T-cell (primary cell): Measurements from ENCODE around the gene PCDHA4. TPM values are rescaled to one million over a fixed set of nuclear protein-coding genes. Genes with fewer than 3 reads are reported as not detected.
"Not testable (repeated sequence)": the region's sequence is repeated elsewhere in the genome, so short reads cannot be mapped to it uniquely, and the experiment has no call there.

Experiments
- ATAC-seq, 4 experiments: fragments of 200-7000 bp in 3 of 4; fragments of 150-1000 bp in 1 of 4; cut with Tn5 transposase; replicated peaks in 1 of 4; 1 replicate in 3 of 4; 2 replicates in 1 of 4; pipeline ENCODE4 v1.10.0; 2021; ENCODE audit warnings: moderate library complexity in 3 of 4, mild to moderate bottlenecking in 2 of 4, moderate number of reproducible peaks in 1 of 4
- CTCF ChIA-PET, 2 donors: fragments of 300-600 bp; sonication (Branson Sonifier 250); formaldehyde crosslinking; loops; one replicate each; lab custom pipeline; 2022; ENCODE audit warnings: antibody characterized with exemption in 2 of 2; lab: Charles Lee
- POLR2A ChIA-PET, 2 donors: fragments of 300-600 bp; sonication (Branson Sonifier 250); formaldehyde crosslinking; loops; one replicate each; lab custom pipeline; 2022; ENCODE audit warnings: antibody characterized with exemption in 2 of 2; lab: Charles Lee
- DNase-seq, 35 experiments: peaks; one replicate each; pipeline versions ENCODE4 v3.0.0 to v3.0.0-alpha.2; 2013 to 2023
- H3K27ac ChIP-seq: one replicate; pipeline ENCODE4 v1.5.1; 2013; ENCODE audit warnings: low read length
- H3K27me3 ChIP-seq, 2 experiments: replicated peaks in 1 of 2; 1 replicate in 1 of 2; 2 replicates in 1 of 2; pipeline versions ENCODE4 v1.6.1 to v1.7.0; 2013; ENCODE audit warnings: low read length in 1 of 2, mixed read lengths in 1 of 2; ENCODE audit not compliant: control insufficient read depth in 2 of 2, insufficient read depth in 2 of 2; ENCODE audit errors: extremely low read depth in 1 of 2
- H3K36me3 ChIP-seq, 2 donors: 1 replicate in 1 of 2; 2 replicates in 1 of 2; pipeline versions ENCODE4 v1.6.1 to v1.7.0; 2013; ENCODE audit warnings: low read length in 1 of 2; ENCODE audit not compliant: control insufficient read depth in 2 of 2, insufficient read depth in 1 of 2; ENCODE audit errors: extremely low read depth in 1 of 2
- H3K4me1 ChIP-seq, 2 experiments: 1 replicate in 1 of 2; 2 replicates in 1 of 2; pipeline versions ENCODE4 v1.6.1 to v1.7.0; 2013; ENCODE audit warnings: low read length in 2 of 2, mixed read lengths in 1 of 2; ENCODE audit not compliant: insufficient read depth in 2 of 2, control insufficient read depth in 1 of 2; ENCODE audit errors: extremely low read depth in 1 of 2
- H3K4me3 ChIP-seq, 2 donors: 1 replicate in 1 of 2; 2 replicates in 1 of 2; pipeline versions ENCODE4 v1.5.1 to v1.7.0; 2013; ENCODE audit warnings: mild to moderate bottlenecking in 2 of 2, low read length in 1 of 2, moderate library complexity in 1 of 2; ENCODE audit not compliant: control insufficient read depth in 1 of 2; ENCODE audit errors: extremely low read depth in 1 of 2
- H3K9me3 ChIP-seq: 2 replicates; pipeline ENCODE4 v1.7.0; 2013
- H3K27ac Mint-ChIP-seq, 2 donors: one replicate each; pipeline ENCODE4 v1.8.0; 2020 to 2021; ENCODE audit warnings: mild to moderate bottlenecking in 2 of 2, mixed read lengths in 2 of 2
- H3K27me3 Mint-ChIP-seq, 2 donors: one replicate each; pipeline ENCODE4 v1.8.0; 2021 to 2022; ENCODE audit warnings: mixed read lengths in 2 of 2
- H3K36me3 Mint-ChIP-seq: one replicate; pipeline ENCODE4 v1.8.0; 2021; ENCODE audit warnings: mixed read lengths
- H3K4me1 Mint-ChIP-seq, 3 donors: one replicate each; pipeline ENCODE4 v1.8.0; 2020 to 2022; ENCODE audit warnings: mixed read lengths in 3 of 3, mild to moderate bottlenecking in 1 of 3
- H3K4me3 Mint-ChIP-seq, 3 donors: one replicate each; pipeline ENCODE4 v1.8.0; 2020 to 2022; ENCODE audit warnings: mild to moderate bottlenecking in 3 of 3, mixed read lengths in 3 of 3, moderate library complexity in 3 of 3
- H3K9me3 Mint-ChIP-seq, 3 donors: one replicate each; pipeline ENCODE4 v1.8.0; 2020 to 2022; ENCODE audit warnings: mixed read lengths in 3 of 3
- WGBS: methylation state at CpG from one replicate; pipeline ENCODE4 v1.1.5; 2013; ENCODE audit warnings: missing lambda C conversion rate; ENCODE audit not compliant: insufficient coverage; 5-methylcytosine and 5-hydroxymethylcytosine counted together
- total RNA-seq, 35 experiments: library from RNA in 6 of 35; stranded (reverse) in 6 of 35; fragments of 120-200 nt in 1 of 35; gene quantifications; one replicate each; pipeline versions ENCODE4 v1.2.1 to v1.2.4 and lab custom pipeline; 2013 to 2026

PCDHA4 gene
- total RNA-seq, 5 donors from 2014 or later (not counting 1 experiment from before 2014, with no cell fraction given), result not detected

DNA sequence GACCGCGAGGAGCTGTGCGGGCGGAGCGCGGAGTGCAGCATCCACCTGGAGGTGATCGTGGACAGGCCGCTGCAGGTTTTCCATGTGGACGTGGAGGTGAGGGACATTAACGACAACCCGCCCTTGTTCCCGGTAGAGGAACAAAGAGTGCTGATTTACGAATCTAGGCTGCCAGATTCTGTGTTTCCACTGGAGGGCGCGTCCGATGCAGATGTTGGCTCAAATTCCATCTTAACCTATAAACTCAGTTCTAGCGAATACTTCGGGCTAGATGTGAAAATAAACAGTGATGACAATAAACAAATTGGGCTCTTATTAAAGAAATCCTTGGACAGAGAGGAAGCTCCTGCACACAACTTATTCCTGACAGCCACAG is 21.5 kb downstream of the PCDHA4 start:
- peaks cover 8 to 27% (median 17%) of the 10 kb centered on the region in 3 donors for H3K9me3 Mint-ChIP-seq
- Histone ChIP-seq H3K4me1 (no peaks in the 10 kb centered on the region), H3K4me3 (no peak overlapping the region), H3K27ac (no peak overlapping the region), H3K27me3 (peaks cover 0 to 27% of the 10 kb centered on the region in 2 experiments), H3K9me3 (no peaks in the 10 kb centered on the region), H3K36me3 (no peaks in the 10 kb centered on the region)
- DNase-seq, result no peak
- no peak for ATAC-seq
- WGBS, result 38% methylated on average over 7 of the region's 18 CpGs
- H3K4me3 Mint-ChIP-seq, result no peak overlapping the region
- H3K27me3 Mint-ChIP-seq, result peaks cover 31 to 44% of the 10 kb centered on the region in 2 donors
- no peak overlapping the region for H3K27ac Mint-ChIP-seq
- ChIA-PET CTCF (no interaction called here), POLR2A (no interaction called here)
- peaks cover 11% of the 10 kb centered on the region for H3K36me3 Mint-ChIP-seq
- H3K4me1 Mint-ChIP-seq, result no peaks in the 10 kb centered on the region

DNA sequence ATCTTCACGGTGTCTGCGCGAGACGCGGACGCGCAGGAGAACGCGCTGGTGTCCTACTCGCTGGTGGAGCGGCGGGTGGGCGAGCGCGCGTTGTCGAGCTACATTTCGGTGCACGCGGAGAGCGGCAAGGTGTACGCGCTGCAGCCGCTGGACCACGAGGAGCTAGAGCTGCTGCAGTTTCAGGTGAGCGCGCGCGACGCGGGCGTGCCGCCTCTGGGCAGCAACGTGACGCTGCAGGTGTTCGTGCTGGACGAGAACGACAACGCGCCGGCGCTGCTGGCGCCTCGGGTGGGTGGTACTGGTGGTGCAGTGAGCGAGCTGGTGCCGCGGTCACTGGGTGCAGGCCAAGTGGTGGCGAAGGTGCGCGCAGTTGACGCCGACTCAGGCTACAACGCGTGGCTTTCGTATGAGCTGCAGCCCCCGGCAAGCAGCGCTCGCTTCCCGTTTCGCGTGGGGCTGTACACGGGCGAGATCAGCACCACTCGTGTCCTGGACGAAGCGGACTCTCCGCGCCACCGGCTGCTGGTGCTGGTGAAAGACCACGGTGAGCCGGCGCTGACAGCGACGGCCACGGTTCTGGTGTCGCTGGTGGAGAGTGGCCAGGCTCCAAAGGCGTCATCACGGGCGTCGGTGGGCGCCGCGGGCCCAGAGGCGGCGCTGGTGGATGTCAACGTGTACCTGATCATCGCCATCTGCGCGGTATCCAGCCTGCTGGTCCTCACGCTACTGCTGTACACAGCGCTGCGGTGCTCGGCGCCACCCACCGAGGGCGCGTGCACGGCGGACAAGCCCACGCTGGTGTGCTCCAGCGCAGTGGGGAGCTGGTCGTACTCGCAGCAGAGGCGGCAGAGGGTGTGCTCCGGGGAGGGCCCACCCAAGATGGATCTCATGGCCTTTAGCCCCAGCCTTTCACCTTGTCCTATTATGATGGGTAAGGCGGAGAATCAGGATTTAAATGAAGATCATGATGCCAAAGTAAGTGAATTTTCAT is 22.9 kb downstream of the PCDHA4 start:
- CTCF ChIA-PET, POLR2A ChIA-PET, H3K4me1 ChIP-seq, H3K4me3 Mint-ChIP-seq, H3K4me3 ChIP-seq, ATAC-seq, H3K4me1 Mint-ChIP-seq, H3K9me3 ChIP-seq, H3K27ac ChIP-seq, H3K27ac Mint-ChIP-seq, H3K36me3 ChIP-seq, DNase-seq: not testable (repeated sequence)
- H3K27me3 Mint-ChIP-seq, result peaks cover 40 to 52% of the 10 kb centered on the region in 2 donors
- H3K27me3 ChIP-seq, result peaks cover 0 to 23% of the 10 kb centered on the region in 2 experiments
- peaks cover 8 to 31% (median 23%) of the 10 kb centered on the region in 3 donors for H3K9me3 Mint-ChIP-seq
- peaks cover 11% of the 10 kb centered on the region for H3K36me3 Mint-ChIP-seq
- 61% methylated on average over 95 of the region's 106 CpGs for WGBS

DNA sequence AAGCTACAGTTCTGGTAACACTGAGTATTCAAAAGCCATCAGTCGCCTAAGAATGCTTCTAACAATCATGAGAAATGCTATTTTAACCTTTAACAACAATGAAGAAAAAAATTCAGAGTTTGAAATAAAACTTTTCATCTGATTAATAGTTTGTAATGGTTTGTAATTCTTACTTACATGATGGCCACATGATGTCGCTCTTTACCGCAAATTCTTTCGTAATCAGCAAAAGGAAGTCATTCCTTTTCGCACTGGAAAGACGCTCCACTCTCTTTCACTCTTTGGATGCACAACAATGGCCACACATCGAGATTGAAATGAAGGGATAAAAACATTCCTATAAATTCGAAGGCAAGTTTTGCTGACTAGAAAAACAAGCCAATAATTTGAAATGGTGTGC is 27.1 kb downstream of the PCDHA4 start, which contains the start of gene PCDHA7:
PCDHA7 (plus strand) TSS at position 277 of the 400 bp plus-strand sequence; CDS start at position 392, 115 bp downstream.
- H3K36me3 Mint-ChIP-seq, result peaks cover 4% of the 10 kb centered on the region
- Histone ChIP-seq H3K27me3 (peaks cover 0 to 21% of the 10 kb centered on the region in 2 experiments), H3K4me1 (no peaks in the 10 kb centered on the region), H3K36me3 (no peaks in the 10 kb centered on the region), H3K4me3 (no peak within 1 kb of the TSS), H3K27ac (no peak within 1 kb of the TSS), H3K9me3 (no peaks in the 10 kb centered on the region)
- POLR2A ChIA-PET, result no interaction called here
- no peak within 1 kb of the TSS for H3K4me3 Mint-ChIP-seq
- peaks cover 0 to 3% (median 0%) of the 10 kb centered on the region in 3 donors for H3K4me1 Mint-ChIP-seq
- no peak for DNase-seq
- H3K9me3 Mint-ChIP-seq, result peaks cover 8 to 19% (median 15%) of the 10 kb centered on the region in 3 donors
- no peak for ATAC-seq
- no CpG with 5 or more reads among the region's 8 CpGs for WGBS
- CTCF ChIA-PET, result no interaction called here
- H3K27me3 Mint-ChIP-seq, result peaks cover 28 to 34% of the 10 kb centered on the region in 2 donors
- H3K27ac Mint-ChIP-seq, result peak within 1 kb of the TSS in 1 of 2 donors; percentile 23

- Mint-ChIP-seq H3K27me3 (peaks cover 30 to 37% of the 10 kb centered on the region in 2 donors), H3K9me3 (peaks cover 8 to 19% (median 15%) of the 10 kb centered on the region in 3 donors)
- H3K4me3 ChIP-seq, H3K4me1 ChIP-seq, POLR2A ChIA-PET, ATAC-seq, H3K36me3 ChIP-seq, DNase-seq, H3K27ac Mint-ChIP-seq, H3K27ac ChIP-seq, CTCF ChIA-PET, H3K9me3 ChIP-seq, H3K4me1 Mint-ChIP-seq, H3K36me3 Mint-ChIP-seq, H3K4me3 Mint-ChIP-seq: not testable (repeated sequence)
- 47% methylated on average over 19 of the region's 38 CpGs for WGBS
- peaks cover 0 to 21% of the 10 kb centered on the region in 2 experiments for H3K27me3 ChIP-seq
These were observed 27.7 kb downstream of the PCDHA4 start for GRCh38 chr5:140834439-140835008.

DNA sequence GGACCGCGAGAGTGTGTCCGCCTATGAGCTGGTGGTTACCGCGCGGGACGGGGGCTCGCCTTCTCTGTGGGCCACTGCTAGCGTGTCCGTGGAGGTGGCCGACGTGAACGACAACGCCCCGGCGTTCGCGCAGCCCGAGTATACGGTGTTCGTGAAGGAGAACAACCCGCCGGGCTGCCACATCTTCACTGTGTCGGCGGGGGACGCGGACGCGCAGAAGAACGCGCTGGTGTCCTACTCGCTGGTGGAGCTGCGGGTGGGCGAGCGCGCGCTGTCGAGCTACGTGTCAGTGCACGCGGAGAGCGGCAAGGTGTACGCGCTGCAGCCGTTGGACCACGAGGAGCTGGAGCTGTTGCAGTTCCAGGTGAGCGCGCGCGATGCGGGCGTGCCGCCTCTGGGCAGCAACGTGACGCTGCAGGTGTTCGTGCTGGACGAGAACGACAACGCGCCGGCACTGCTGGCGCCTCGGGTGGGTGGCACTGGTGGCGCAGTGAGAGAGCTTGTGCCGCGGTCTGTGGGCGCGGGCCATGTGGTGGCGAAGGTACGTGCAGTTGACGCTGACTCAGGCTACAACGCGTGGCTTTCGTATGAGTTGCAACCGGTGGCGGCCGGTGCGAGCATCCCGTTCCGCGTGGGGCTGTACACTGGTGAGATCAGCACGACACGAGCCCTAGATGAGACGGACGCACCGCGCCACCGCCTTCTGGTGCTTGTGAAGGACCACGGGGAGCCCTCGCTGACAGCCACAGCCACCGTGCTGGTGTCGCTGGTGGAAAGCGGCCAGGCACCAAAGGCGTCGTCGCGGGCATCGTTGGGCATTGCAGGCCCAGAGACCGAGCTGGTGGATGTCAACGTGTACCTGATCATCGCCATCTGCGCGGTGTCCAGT is 29.0 kb downstream of the PCDHA4 start:
- Histone ChIP-seq H3K4me3 (no peak overlapping the region), H3K27me3 (peaks cover 0 to 15% of the 10 kb centered on the region in 2 experiments), H3K4me1 (no peaks in the 10 kb centered on the region), H3K27ac (no peak overlapping the region), H3K36me3 (no peaks in the 10 kb centered on the region), H3K9me3 (no peaks in the 10 kb centered on the region)
- DNase-seq, result no peak
- WGBS, result 63% methylated on average over 103 of the region's 103 CpGs
- H3K36me3 Mint-ChIP-seq, result peaks cover 4% of the 10 kb centered on the region
- no peak overlapping the region for H3K27ac Mint-ChIP-seq
- peaks cover 0 to 5% (median 0%) of the 10 kb centered on the region in 3 donors for H3K4me1 Mint-ChIP-seq
- no peak overlapping the region for H3K4me3 Mint-ChIP-seq
- CTCF ChIA-PET, result no interaction called here
- H3K27me3 Mint-ChIP-seq, result peaks cover 38 to 41% of the 10 kb centered on the region in 2 donors
- no peak for ATAC-seq
- POLR2A ChIA-PET, result no interaction called here
- H3K9me3 Mint-ChIP-seq, result peaks cover 15 to 28% (median 17%) of the 10 kb centered on the region in 3 donors
